H9 (cell line): ENCODE measurements around the gene TXNDC9. TPM values are rescaled to one million over a fixed set of nuclear protein-coding genes. Genes with fewer than 3 reads are reported as not detected.

Experiments
- DNase-seq: peaks from one replicate; pipeline ENCODE4 v3.0.0-alpha.2; 2017
- H2AFZ ChIP-seq: one replicate; pipeline ENCODE4 v1.6.1; 2013; ENCODE audit warnings: mild to moderate bottlenecking, low read length, control low read depth, moderate library complexity
- H2AK5ac ChIP-seq: 2 replicates; pipeline ENCODE4 v1.6.1; 2013; ENCODE audit warnings: low read length, control low read depth, mixed read lengths; ENCODE audit not compliant: insufficient read length
- H2BK120ac ChIP-seq: one replicate; pipeline ENCODE4 v1.6.1; 2013; ENCODE audit warnings: low read depth, mild to moderate bottlenecking, low read length, control low read depth, inconsistent platforms; ENCODE audit not compliant: poor library complexity, severe bottlenecking
- H2BK12ac ChIP-seq: 2 replicates; pipeline ENCODE4 v1.6.1; 2013; ENCODE audit warnings: low read length, control low read depth, mixed read lengths, low read depth; ENCODE audit not compliant: insufficient read length
- H2BK15ac ChIP-seq: 2 replicates; pipeline ENCODE4 v1.6.1; 2013; ENCODE audit warnings: low read depth, low read length, control low read depth
- H2BK20ac ChIP-seq: one replicate; pipeline ENCODE4 v1.6.1; 2013; ENCODE audit warnings: low read depth, mild to moderate bottlenecking, low read length, control low read depth, inconsistent platforms; ENCODE audit not compliant: poor library complexity, severe bottlenecking
- H2BK5ac ChIP-seq: 2 replicates; pipeline ENCODE4 v1.6.1; 2013; ENCODE audit warnings: low read length, control low read depth, mixed read lengths; ENCODE audit not compliant: insufficient read length
- H3K14ac ChIP-seq: 2 replicates; pipeline ENCODE4 v1.6.1; 2013; ENCODE audit warnings: low read length, control low read depth; ENCODE audit not compliant: insufficient read depth
- H3K18ac ChIP-seq: 2 replicates; pipeline ENCODE4 v1.6.1; 2013; ENCODE audit warnings: low read depth, mild to moderate bottlenecking, mixed read lengths, low read length, control low read depth; ENCODE audit not compliant: insufficient read length
- H3K23ac ChIP-seq: 2 replicates; pipeline ENCODE4 v1.6.1; 2013; ENCODE audit warnings: low read length, control low read depth, mixed read lengths, low read depth; ENCODE audit not compliant: insufficient read length
- H3K23me2 ChIP-seq: 2 replicates; pipeline ENCODE4 v1.6.1; 2013; ENCODE audit warnings: low read depth, mild to moderate bottlenecking, mixed read lengths, low read length, control low read depth; ENCODE audit not compliant: insufficient read length, poor library complexity, severe bottlenecking
- H3K27ac ChIP-seq: 2 replicates; pipeline ENCODE4 v1.5.1; 2013; ENCODE audit warnings: low read length, control low read depth, mixed read lengths, low read depth; ENCODE audit not compliant: insufficient read length
- H3K27me3 ChIP-seq: 2 replicates; pipeline ENCODE4 v1.6.1; 2013; ENCODE audit warnings: low read length, control low read depth, inconsistent platforms; ENCODE audit not compliant: insufficient read depth
- H3K4ac ChIP-seq: 2 replicates; pipeline ENCODE4 v1.6.1; 2013; ENCODE audit warnings: low read depth, mild to moderate bottlenecking, control low read depth, inconsistent platforms, low read length, moderate library complexity
- H3K4me1 ChIP-seq: 2 replicates; pipeline ENCODE4 v1.6.1; 2013; ENCODE audit warnings: low read length, control low read depth, inconsistent platforms; ENCODE audit not compliant: insufficient read depth
- H3K4me2 ChIP-seq: 2 replicates; pipeline ENCODE4 v1.6.1; 2013; ENCODE audit warnings: low read length, control low read depth, mixed read lengths; ENCODE audit not compliant: insufficient read length, insufficient read depth
- H3K56ac ChIP-seq: 2 replicates; pipeline ENCODE4 v1.6.1; 2013; ENCODE audit warnings: low read depth, mild to moderate bottlenecking, mixed read lengths, low read length, control low read depth; ENCODE audit not compliant: insufficient read length
- H3K79me1 ChIP-seq: 2 replicates; pipeline ENCODE4 v1.6.1; 2013; ENCODE audit warnings: low read depth, mild to moderate bottlenecking, moderate library complexity, low read length, control low read depth, inconsistent platforms; ENCODE audit not compliant: insufficient read depth, poor library complexity, severe bottlenecking
- H3K79me2 ChIP-seq: 2 replicates; pipeline ENCODE4 v1.6.1; 2013; ENCODE audit warnings: low read length, control low read depth, inconsistent platforms; ENCODE audit not compliant: insufficient read depth
- H3K9ac ChIP-seq: 2 replicates; pipeline ENCODE4 v1.6.1; 2013; ENCODE audit warnings: low read length, control low read depth, mixed read lengths; ENCODE audit not compliant: insufficient read length; ENCODE audit errors: extremely low read depth
- H3K9me3 ChIP-seq: one replicate; pipeline ENCODE4 v1.6.1; 2013; ENCODE audit warnings: low read depth, low read length, inconsistent platforms; ENCODE audit not compliant: control insufficient read depth
- H3T11ph ChIP-seq: one replicate; pipeline ENCODE4 v1.6.1; 2013; ENCODE audit warnings: mild to moderate bottlenecking, low read length, control low read depth, inconsistent platforms
- H4K20me1 ChIP-seq: one replicate; pipeline ENCODE4 v1.6.1; 2013; ENCODE audit not compliant: control insufficient read depth, insufficient read length, insufficient read depth
- H4K5ac ChIP-seq: 2 replicates; pipeline ENCODE4 v1.6.1; 2013; ENCODE audit warnings: low read depth, mild to moderate bottlenecking, mixed read lengths, low read length, control low read depth; ENCODE audit not compliant: insufficient read length
- H4K8ac ChIP-seq: replicated peaks from 2 replicates; pipeline ENCODE4 v1.6.1; 2013; ENCODE audit warnings: low read length, control low read depth, mixed read lengths, low read depth; ENCODE audit not compliant: insufficient read length
- H4K91ac ChIP-seq: 2 replicates; pipeline ENCODE4 v1.6.1; 2013; ENCODE audit warnings: low read depth, mild to moderate bottlenecking, moderate library complexity, mixed read lengths, low read length, control low read depth; ENCODE audit not compliant: insufficient read length
- H3K27ac Mint-ChIP-seq, 3 experiments: 2 replicates in 2 of 3; 3 replicates in 1 of 3; pipeline ENCODE4 v1.8.0; 2020 to 2021; ENCODE audit warnings: mixed read lengths in 3 of 3, mild to moderate bottlenecking in 1 of 3, moderate library complexity in 1 of 3
- H3K27me3 Mint-ChIP-seq: 2 replicates; pipeline ENCODE4 v1.8.0; 2021; ENCODE audit warnings: low read depth, mild to moderate bottlenecking, moderate library complexity, mixed read lengths
- H3K36me3 Mint-ChIP-seq, 3 experiments: 2 replicates in 2 of 3; 3 replicates in 1 of 3; pipeline ENCODE4 v1.8.0; 2020 to 2021; ENCODE audit warnings: low read depth in 3 of 3, mixed read lengths in 3 of 3; ENCODE audit not compliant: insufficient read depth in 1 of 3
- H3K4me1 Mint-ChIP-seq, 2 experiments: 2 replicates each; pipeline ENCODE4 v1.8.0; 2020; ENCODE audit warnings: mixed read lengths in 2 of 2
- H3K4me3 Mint-ChIP-seq, 2 experiments: 2 replicates in 1 of 2; 3 replicates in 1 of 2; pipeline ENCODE4 v1.8.0; 2020 to 2021; ENCODE audit warnings: mild to moderate bottlenecking in 2 of 2, mixed read lengths in 2 of 2, moderate library complexity in 1 of 2
- H3K9me3 Mint-ChIP-seq, 2 experiments: 2 replicates in 1 of 2; 3 replicates in 1 of 2; pipeline ENCODE4 v1.8.0; 2020; ENCODE audit warnings: mild to moderate bottlenecking in 2 of 2, mixed read lengths in 2 of 2, moderate library complexity in 1 of 2
- WGBS: extraction: QIAGEN DNeasy Blood & Tissue Kit; methylation state at CpG from one replicate; pipeline ENCODE4 v1.1.7; 2013; ENCODE audit warnings: missing lambda C conversion rate, low lambda C conversion rate, mixed read lengths; ENCODE audit not compliant: insufficient read length; ENCODE audit errors: extremely low coverage; 5-methylcytosine and 5-hydroxymethylcytosine counted together
- total RNA-seq: library from RNA; stranded (reverse); gene quantifications from 2 replicates; pipeline ENCODE4 v1.2.1, GENCODE V29; 2021
- TF ChIP-seq, protein P1 (sequence below): fragments of 200-600 bp; sonication (generic); conservative IDR thresholded peaks from 3 replicates; pipeline ENCODE4 v1.8.0; 2021; ENCODE audit warnings: antibody characterized with exemption, mild to moderate bottlenecking

The TXNDC9 gene
- total RNA-seq, 1 experiment from 2014 or later: 37.7 TPM

DNA sequence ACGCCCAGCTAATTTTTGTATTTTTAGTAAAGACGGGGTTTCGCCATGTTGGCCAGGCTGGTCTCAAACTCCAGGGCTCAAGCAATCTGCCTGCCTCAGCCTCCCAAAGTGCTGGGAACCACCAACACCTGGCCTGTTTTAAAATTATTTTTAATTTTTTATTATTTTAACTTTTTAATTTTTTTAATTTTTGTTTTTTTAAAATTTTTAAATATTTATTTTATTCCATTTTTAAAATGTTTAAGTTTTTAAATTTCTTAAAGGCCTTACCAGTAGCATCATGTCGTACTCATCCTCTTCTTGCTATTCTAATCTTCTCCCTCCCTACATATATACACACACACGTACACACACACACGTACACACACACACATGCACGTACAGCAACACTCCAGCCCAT, 36.6 kb downstream of the TXNDC9 start:
- Mint-ChIP-seq H3K27me3 (no peaks in the 10 kb centered on the region), H3K9me3 (no peaks in the 10 kb centered on the region; a peak in 1 of 5 replicates), H3K4me3 (no peak overlapping the region), H3K27ac (no peak overlapping the region), H3K4me1 (no peaks in the 10 kb centered on the region), H3K36me3 (peaks cover 0 to 3% (median 0%) of the 10 kb centered on the region in 3 experiments; a peak in 3 of 7 replicates)
- H3K27ac ChIP-seq: no peak overlapping the region
- no peak overlapping the region for H3T11ph ChIP-seq
- no peak overlapping the region for H2BK20ac ChIP-seq
- H3K4me1 ChIP-seq: no peaks in the 10 kb centered on the region
- H2BK5ac ChIP-seq: no peak overlapping the region
- WGBS: 100% methylated on average over 2 of the region's 7 CpGs
- no peaks in the 10 kb centered on the region for H3K79me1 ChIP-seq
- TF ChIP-seq, protein P1, sequence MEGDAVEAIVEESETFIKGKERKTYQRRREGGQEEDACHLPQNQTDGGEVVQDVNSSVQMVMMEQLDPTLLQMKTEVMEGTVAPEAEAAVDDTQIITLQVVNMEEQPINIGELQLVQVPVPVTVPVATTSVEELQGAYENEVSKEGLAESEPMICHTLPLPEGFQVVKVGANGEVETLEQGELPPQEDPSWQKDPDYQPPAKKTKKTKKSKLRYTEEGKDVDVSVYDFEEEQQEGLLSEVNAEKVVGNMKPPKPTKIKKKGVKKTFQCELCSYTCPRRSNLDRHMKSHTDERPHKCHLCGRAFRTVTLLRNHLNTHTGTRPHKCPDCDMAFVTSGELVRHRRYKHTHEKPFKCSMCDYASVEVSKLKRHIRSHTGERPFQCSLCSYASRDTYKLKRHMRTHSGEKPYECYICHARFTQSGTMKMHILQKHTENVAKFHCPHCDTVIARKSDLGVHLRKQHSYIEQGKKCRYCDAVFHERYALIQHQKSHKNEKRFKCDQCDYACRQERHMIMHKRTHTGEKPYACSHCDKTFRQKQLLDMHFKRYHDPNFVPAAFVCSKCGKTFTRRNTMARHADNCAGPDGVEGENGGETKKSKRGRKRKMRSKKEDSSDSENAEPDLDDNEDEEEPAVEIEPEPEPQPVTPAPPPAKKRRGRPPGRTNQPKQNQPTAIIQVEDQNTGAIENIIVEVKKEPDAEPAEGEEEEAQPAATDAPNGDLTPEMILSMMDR: no peak
- H4K5ac ChIP-seq: no peak overlapping the region
- H3K4ac ChIP-seq: no peak overlapping the region
- no peaks in the 10 kb centered on the region for H4K20me1 ChIP-seq
- H3K18ac ChIP-seq: no peak overlapping the region
- H3K27me3 ChIP-seq: no peaks in the 10 kb centered on the region
- no peak for DNase-seq
- no peak overlapping the region for H3K9ac ChIP-seq
- H2BK120ac ChIP-seq: no peak overlapping the region
- no peak overlapping the region for H3K23ac ChIP-seq
- H3K23me2 ChIP-seq: no peaks in the 10 kb centered on the region
- no peak overlapping the region for H4K8ac ChIP-seq
- H2AFZ ChIP-seq: no peak overlapping the region
- H2AK5ac ChIP-seq: no peak overlapping the region
- H3K56ac ChIP-seq: no peak overlapping the region
- H2BK12ac ChIP-seq: no peak overlapping the region
- no peaks in the 10 kb centered on the region for H3K9me3 ChIP-seq
- no peak overlapping the region for H4K91ac ChIP-seq
- H2BK15ac ChIP-seq: no peak overlapping the region
- H3K79me2 ChIP-seq: no peaks in the 10 kb centered on the region
- H3K14ac ChIP-seq: no peak overlapping the region
- no peak overlapping the region for H3K4me2 ChIP-seq
